Measurements from ENCODE around the gene PPP1R12B. TPM values are rescaled to one million over a fixed set of nuclear protein-coding genes. Genes with fewer than 3 reads are reported as not detected.

The PPP1R12B gene
- total RNA-seq (2022; extraction: Qiagen RNA extraction): 1.5 to 2.2 TPM (median 1.6 TPM) in 5 replicates

GRCh38 chr1:202348509-202349205 is at the start of gene PPP1R12B:
TSS of gene PPP1R12B (plus strand) at chr1:202348699. CDS start at chr1:202348852, 153 bp downstream.

Other genes with a start within 250 kb of the PPP1R12B start
- 0.10 to 0.11 TPM (median 0.10 TPM) in 5 replicates for gene GPR37L1, start 225.8 kb upstream of the PPP1R12B start, total RNA-seq (2022; extraction: Qiagen RNA extraction)
- gene ARL8A, start 204.0 kb upstream of the PPP1R12B start, total RNA-seq (2022; extraction: Qiagen RNA extraction): 43.5 to 56.3 TPM (median 51.2 TPM) in 5 replicates
- 0.05 TPM in 1 of 5 replicates, not detected in the others for gene PTPN7, start 188.1 kb upstream of the PPP1R12B start, total RNA-seq (2022; extraction: Qiagen RNA extraction)
- 0.72 to 0.92 TPM (median 0.76 TPM) in 5 replicates for gene LGR6, start 154.9 kb upstream of the PPP1R12B start, total RNA-seq (2022; extraction: Qiagen RNA extraction)
- 62.7 to 64.9 TPM (median 64.7 TPM) in 5 replicates for gene UBE2T, start 6.8 kb upstream of the PPP1R12B start, total RNA-seq (2022; extraction: Qiagen RNA extraction)

Measured in A549 treated with AZD2906 at 1 μM for 4 hours (cell line).